ENCODE results near the gene EED. TPM values are rescaled to one million over a fixed set of nuclear protein-coding genes. Genes with fewer than 3 reads are reported as not detected.
A peak's percentile ranks its signal among the peaks of the same experiment; 100 is the strongest.

The EED gene
- total RNA-seq, 1 experiment from 2014 or later = 15.8 TPM

- in situ Hi-C loops (cut with HindIII; ENCODE audit: low pct_unique_long_range_greater_than_20kb, low sequenced_read_pairs) = no loop called here
- no peak for DNase-seq (ENCODE audit: low read depth, low spot score)
These were observed 2.5 kb upstream of the EED start for GRCh38 chr11:86241956-86242535.

- in situ Hi-C loops (cut with HindIII; ENCODE audit: low pct_unique_long_range_greater_than_20kb, low sequenced_read_pairs) = no loop called here
- no peak for DNase-seq (ENCODE audit: low read depth, low spot score)
These were observed 1.2 kb upstream of the EED start for GRCh38 chr11:86243396-86243795.

- peak; percentile 81 for DNase-seq (ENCODE audit: low read depth, low spot score)
- in situ Hi-C loops (cut with HindIII; ENCODE audit: low pct_unique_long_range_greater_than_20kb, low sequenced_read_pairs) = no loop called here
These were observed 461 bp upstream of the EED start for GRCh38 chr11:86244063-86244521.

GRCh38 chr11:86245369-86246292, 1.1 kb downstream of the EED start:
- DNase-seq (ENCODE audit: low read depth, low spot score) = peak; percentile 17
- in situ Hi-C loops (cut with HindIII; ENCODE audit: low pct_unique_long_range_greater_than_20kb, low sequenced_read_pairs) = no loop called here

- in situ Hi-C loops (cut with HindIII; ENCODE audit: low pct_unique_long_range_greater_than_20kb, low sequenced_read_pairs) = no loop called here
These were observed 1.7 kb downstream of the EED start for GRCh38 chr11:86246293-86246675.

GRCh38 chr11:86247608-86248007, 3.1 kb downstream of the EED start:
- no peak for DNase-seq (ENCODE audit: low read depth, low spot score)
- in situ Hi-C loops (cut with HindIII; ENCODE audit: low pct_unique_long_range_greater_than_20kb, low sequenced_read_pairs) = no loop called here

More at GRCh38 chr11:86246293-86246675, 1.7 kb downstream of the EED start:
- no peak for DNase-seq (ENCODE audit: low read depth, low spot score)

- in situ Hi-C loops (cut with HindIII; ENCODE audit: low pct_unique_long_range_greater_than_20kb, low sequenced_read_pairs) = no loop called here
- no peak for DNase-seq (ENCODE audit: low read depth, low spot score)
These were observed 4.1 kb downstream of the EED start for GRCh38 chr11:86248609-86249008.

GRCh38 chr11:86249307-86250098, 5.0 kb downstream of the EED start:
- in situ Hi-C loops (cut with HindIII; ENCODE audit: low pct_unique_long_range_greater_than_20kb, low sequenced_read_pairs) = no loop called here

GRCh38 chr11:86251345-86251744, 6.8 kb downstream of the EED start:
- no peak for DNase-seq (ENCODE audit: low read depth, low spot score)
- in situ Hi-C loops (cut with HindIII; ENCODE audit: low pct_unique_long_range_greater_than_20kb, low sequenced_read_pairs) = no loop called here

More at GRCh38 chr11:86249307-86250098, 5.0 kb downstream of the EED start:
- DNase-seq (ENCODE audit: low read depth, low spot score) = no peak

GRCh38 chr11:86255896-86256295, 11.3 kb downstream of the EED start:
- in situ Hi-C loops (cut with HindIII; ENCODE audit: low pct_unique_long_range_greater_than_20kb, low sequenced_read_pairs) = no loop called here
- no peak for DNase-seq (ENCODE audit: low read depth, low spot score)

GRCh38 chr11:86256608-86257007, 12.1 kb downstream of the EED start:
- in situ Hi-C loops (cut with HindIII; ENCODE audit: low pct_unique_long_range_greater_than_20kb, low sequenced_read_pairs) = no loop called here
- no peak for DNase-seq (ENCODE audit: low read depth, low spot score)

- DNase-seq (ENCODE audit: low read depth, low spot score) = no peak
- in situ Hi-C loops (cut with HindIII; ENCODE audit: low pct_unique_long_range_greater_than_20kb, low sequenced_read_pairs) = no loop called here
These were observed 12.9 kb downstream of the EED start for GRCh38 chr11:86257446-86257845.

- DNase-seq (ENCODE audit: low read depth, low spot score) = no peak
- in situ Hi-C loops (cut with HindIII; ENCODE audit: low pct_unique_long_range_greater_than_20kb, low sequenced_read_pairs) = no loop called here
These were observed 15.2 kb downstream of the EED start for GRCh38 chr11:86259730-86260129.

GRCh38 chr11:86261328-86261727, 16.8 kb downstream of the EED start:
- in situ Hi-C loops (cut with HindIII; ENCODE audit: low pct_unique_long_range_greater_than_20kb, low sequenced_read_pairs) = no loop called here
- DNase-seq (ENCODE audit: low read depth, low spot score) = no peak

- in situ Hi-C loops (cut with HindIII; ENCODE audit: low pct_unique_long_range_greater_than_20kb, low sequenced_read_pairs) = no loop called here
These were observed 17.8 kb downstream of the EED start for GRCh38 chr11:86262387-86262786.

GRCh38 chr11:86264649-86265048, 20.1 kb downstream of the EED start:
- in situ Hi-C loops (cut with HindIII; ENCODE audit: low pct_unique_long_range_greater_than_20kb, low sequenced_read_pairs) = no loop called here
- DNase-seq (ENCODE audit: low read depth, low spot score) = no peak

More at GRCh38 chr11:86262387-86262786, 17.8 kb downstream of the EED start:
- no peak for DNase-seq (ENCODE audit: low read depth, low spot score)

GRCh38 chr11:86265194-86265593, 20.6 kb downstream of the EED start:
- DNase-seq (ENCODE audit: low read depth, low spot score) = no peak
- in situ Hi-C loops (cut with HindIII; ENCODE audit: low pct_unique_long_range_greater_than_20kb, low sequenced_read_pairs) = no loop called here

GRCh38 chr11:86269645-86270044, 25.1 kb downstream of the EED start:
- no peak for DNase-seq (ENCODE audit: low read depth, low spot score)
- in situ Hi-C loops (cut with HindIII; ENCODE audit: low pct_unique_long_range_greater_than_20kb, low sequenced_read_pairs) = no loop called here
